Stimulated activated CD4-positive, alpha-beta T cell treated with anti-CD3 and anti-CD28 coated beads, Interleukin-12 subunit alpha, Interleukin-12 subunit beta, amount 100 ng/mL, for 24 hours (primary cell): ENCODE results near the gene MESD.

ENCODE experiments used
- DNase-seq, 2 experiments: peaks; one replicate each; pipeline ENCODE4 v3.0.0-alpha.2; 2020; ENCODE audit warnings: low read depth in 2 of 2

The MESD gene

DNA sequence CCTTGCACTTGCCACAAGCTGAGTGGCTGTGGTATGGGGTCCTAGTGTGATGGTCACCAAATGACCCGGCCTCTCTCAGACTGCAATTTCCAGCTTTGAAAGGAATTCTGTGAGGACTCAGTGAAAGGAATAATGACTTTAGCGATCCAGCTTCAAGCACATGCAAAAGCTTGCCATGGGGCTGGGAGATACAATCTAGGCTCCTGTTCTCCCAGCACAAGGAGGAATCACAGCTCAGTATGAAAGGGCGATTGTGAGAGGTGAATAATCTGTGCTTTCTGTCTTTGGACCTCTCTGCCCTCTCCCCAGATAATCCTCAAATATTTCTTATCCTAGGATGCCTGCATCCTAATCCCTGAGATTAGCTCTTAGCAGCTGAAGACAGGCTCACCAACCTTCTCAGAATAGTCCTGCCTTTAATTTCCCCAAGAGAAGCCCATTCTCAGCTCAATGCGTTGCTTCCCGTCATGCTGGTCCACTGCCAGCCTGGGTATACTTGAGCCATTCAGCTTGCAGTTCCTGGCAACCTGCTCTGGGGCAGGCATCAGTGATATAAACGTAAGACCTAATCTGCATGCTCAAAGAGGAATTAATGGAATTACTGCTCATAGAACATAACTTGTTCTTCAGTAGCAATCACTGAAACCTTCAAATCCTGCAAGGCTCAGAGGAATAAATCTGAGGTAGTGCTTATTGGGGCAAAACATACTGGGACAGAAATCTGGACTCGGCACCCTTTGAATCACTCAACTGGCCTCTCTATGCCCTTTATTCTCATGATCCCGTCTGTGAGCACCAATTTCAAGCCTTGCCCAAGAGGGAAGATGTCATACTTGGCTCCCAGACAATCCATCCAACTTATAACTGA, 26.2 kb upstream of the MESD start:
- no peak for DNase-seq

GRCh38 chr15:81014446-81015093, 25.0 kb upstream of the MESD start:
- no peak for DNase-seq

DNA sequence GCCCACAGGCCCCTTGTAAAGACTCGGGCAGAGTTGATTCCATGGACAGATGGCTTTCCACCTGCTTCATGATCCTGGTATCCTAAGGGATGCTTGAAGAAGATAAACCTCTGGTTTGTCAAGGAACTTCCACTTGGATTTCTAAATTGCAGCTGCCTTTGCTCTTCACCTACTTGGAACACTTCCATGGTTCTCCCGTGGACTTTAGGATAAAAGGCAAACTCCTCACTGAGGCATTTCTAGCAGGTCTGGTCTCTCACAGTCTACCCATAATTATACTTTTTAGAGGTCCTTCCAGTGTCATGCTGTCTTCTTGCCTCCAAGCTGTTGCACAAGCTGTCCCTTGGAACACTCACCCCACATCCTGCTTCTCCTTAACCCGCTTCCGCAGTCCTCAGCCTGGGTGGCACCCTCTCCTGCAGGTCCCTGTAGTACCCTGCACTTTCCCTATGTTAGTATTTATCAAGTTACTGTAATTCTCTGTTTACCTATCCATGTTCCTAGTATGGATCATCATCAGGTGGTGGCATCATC, 23.8 kb upstream of the MESD start:
- DNase-seq, result no peak

- DNase-seq, result no peak
Measured at GRCh38 chr15:81012588-81012987, 23.0 kb upstream of the MESD start.

DNA sequence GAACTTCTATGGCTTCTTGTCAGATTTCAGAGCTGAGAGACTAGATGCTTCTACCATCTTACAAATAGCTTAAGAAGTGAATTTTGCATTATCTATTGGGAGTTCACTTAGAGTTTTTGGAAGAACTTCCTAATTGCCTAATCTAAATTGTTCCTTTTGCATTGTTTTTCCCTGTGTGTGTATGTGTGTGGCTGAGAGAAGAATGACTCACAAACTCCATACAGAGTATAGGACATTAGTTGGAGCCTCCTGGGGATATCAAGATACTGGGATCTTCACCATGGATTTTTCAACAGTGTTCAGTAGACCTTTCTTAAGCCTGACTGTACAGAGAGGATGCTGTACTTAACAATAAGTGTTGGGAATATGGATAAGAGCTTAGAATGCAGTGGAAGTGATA, 22.0 kb upstream of the MESD start:
- DNase-seq, result no peak

DNA sequence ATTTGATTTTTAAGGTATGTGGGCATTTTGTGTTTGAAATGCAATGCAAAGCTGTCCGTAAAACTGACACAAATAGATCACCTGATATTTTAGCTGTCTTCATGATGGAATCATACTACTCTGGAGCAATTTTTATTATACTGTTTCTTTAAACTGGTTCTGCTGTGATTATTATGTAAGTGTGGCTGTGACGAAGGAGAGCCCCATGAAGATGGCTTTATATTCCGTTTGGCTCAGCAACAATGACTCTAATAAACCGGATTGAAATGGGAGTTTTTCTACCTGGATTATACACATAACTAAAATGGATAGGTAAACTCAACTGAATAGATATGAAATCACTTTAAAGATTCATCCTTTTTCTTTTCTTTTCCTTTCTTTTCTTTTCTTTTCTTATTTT, 20.5 kb upstream of the MESD start:
- no peak for DNase-seq

DNA sequence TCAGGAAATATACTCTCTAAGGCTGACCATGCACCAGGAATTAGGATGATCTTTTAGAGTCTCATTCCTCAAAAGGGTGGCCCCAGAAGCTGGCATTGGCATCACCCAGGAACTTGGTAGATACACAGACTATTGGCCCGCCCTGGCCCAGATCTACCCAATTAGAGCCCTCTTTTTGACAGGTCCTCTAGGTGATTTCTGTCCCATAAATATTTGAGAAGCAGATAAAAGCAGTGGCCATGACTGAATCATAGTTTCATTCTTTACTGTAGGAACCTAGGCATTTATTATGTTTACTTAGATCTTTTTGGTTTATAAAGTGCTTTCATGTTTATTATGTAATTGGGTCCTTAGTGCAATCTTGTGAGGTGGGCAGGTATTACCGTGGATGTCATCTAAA, 18.7 kb upstream of the MESD start:
- no peak for DNase-seq

DNA sequence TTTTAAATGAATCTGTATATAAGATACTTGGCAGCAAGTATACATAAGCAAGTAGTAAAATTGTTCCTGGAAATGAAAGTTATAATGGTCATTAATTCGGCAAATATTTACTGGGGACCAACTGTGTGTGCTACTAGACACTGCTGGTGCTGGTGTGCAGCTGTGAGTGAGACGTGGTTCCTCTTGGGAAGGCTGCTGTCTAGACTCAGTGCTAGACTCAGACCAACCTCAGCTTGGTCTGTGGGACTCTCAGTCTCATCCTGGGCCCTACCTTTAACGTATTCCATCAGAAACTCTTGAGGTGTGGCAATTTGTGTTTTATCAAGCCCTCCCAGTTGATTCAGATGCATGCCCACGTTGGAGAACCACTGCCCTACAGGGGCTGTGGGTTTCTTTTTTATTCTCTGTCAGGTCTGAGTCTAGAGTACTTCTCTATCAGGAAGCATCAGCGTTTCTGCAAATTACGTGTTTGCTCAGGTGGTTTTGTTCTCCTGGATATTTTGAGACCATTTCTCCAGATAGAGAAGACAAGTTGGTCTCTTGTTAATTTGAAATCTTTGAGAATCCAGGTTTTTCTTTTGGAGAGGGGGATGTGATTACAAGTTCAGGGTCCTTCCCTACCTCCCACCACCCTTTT, 17.9 kb upstream of the MESD start:
- DNase-seq, result no peak

- no peak for DNase-seq
Measured at GRCh38 chr15:81006124-81006523, 16.5 kb upstream of the MESD start.

- DNase-seq, result no peak
Measured at GRCh38 chr15:81003097-81003350, 13.4 kb upstream of the MESD start.

- no peak for DNase-seq
Measured at GRCh38 chr15:81002331-81003096, 12.9 kb upstream of the MESD start.

GRCh38 chr15:81002009-81002330, 12.4 kb upstream of the MESD start:
- no peak for DNase-seq

DNA sequence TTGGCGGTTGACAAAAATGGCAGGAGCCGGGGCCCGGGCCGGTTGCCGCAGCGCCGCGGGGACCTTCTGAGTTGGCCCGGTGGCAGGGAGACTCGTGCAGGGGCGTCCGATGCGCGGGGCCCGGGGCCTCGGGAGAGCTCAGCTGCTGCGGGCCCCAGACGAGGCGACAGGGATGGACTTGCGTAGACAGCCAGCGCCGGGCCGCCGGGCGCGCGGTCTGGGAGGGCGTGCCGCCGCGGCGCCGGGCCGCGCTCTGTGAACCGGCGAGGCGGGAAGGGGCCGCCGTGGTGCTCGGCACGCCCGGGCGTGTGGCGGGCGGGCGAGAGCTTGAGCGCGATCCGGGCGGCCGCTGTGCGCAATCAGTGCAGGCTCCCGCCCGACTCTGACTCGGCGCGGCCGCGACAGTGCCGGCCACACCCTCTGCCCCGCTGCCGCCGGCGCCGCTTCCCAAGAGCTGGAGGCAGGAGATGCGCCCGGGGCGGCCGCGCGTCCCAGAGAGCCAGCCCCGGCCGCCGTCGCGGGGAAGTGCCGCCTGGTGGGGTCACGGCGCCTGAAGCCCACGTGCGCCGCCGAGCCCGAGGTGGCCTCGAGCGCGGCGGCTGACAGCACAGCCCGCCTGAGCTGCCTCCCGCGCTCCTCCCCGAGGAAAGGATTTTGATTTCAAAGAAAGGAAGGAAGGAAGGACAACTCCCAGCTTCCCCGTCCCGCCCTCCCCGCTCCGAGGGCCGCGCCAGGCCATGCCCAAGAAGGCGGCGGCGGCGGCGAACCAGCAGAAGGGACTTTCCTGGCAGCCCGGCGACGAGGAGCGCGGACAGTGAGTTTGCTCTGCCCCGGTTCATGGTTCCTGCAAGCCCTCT, 11.8 kb upstream of the MESD start:
- DNase-seq, result no peak

DNA sequence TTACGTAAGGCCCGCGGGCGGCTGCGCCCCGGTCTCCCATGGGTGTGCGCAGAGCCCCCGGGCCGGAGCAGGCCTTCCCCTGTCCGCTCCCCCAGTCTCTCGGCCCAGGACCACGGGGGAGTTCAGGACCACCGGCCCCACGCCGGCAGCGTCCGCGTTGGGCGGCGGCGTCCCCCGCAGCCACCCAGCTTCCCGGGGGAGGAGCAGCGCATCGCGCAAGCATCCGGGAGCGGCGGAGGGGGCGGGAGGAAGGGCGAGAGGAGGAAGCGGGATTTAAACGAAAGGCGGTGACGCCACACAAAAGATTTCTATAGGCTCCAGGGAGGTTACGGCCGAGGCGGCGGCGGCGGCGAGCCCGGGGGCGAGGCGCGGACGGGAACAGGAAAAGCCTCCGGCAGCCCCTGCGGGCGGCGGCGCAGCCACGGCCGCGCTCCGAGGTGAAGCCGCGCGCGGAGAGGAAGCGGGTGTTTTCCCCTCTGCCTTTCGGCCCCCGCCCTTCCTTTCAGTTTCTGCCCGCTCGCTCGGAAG, 11.1 kb upstream of the MESD start, which contains the start of gene TLNRD1:
Gene TLNRD1, plus strand, starts transcription at position 300 of the 528 bp plus-strand sequence. CDS start 1,349 bp downstream, outside the sequence.
- peak; percentile 68 to 84 for DNase-seq

GRCh38 chr15:81000144-81000623, 10.6 kb upstream of the MESD start:
- DNase-seq, result no peak

GRCh38 chr15:80999623-81000036, 10.0 kb upstream of the MESD start:
- DNase-seq, result peak; percentile 27 to 60

- DNase-seq, result no peak
Measured at GRCh38 chr15:80998251-80998650, 8.6 kb upstream of the MESD start.

GRCh38 chr15:80997692-80998091, 8.1 kb upstream of the MESD start:
- no peak for DNase-seq

GRCh38 chr15:80996247-80996646, 6.6 kb upstream of the MESD start:
- no peak for DNase-seq

DNA sequence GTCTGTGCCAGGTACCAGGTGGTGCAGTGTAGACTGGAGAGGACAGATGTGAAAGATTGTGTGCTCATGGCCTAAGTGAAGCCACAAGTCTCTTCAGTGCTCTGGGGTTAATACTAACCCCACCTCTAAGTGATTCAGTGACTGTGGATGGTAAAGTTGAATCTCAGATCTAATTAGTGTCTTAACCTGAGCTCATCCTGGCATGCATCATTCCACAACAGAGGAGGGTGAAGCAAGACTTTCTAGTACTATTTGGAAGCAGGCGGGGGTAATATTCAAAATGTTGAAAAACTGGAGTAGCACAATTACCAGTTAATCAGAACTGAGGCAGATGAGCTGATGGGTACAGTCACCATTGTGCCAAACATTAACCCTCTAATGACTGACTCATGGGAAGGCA, 2.8 kb upstream of the MESD start:
- no peak for DNase-seq

- no peak for DNase-seq
Measured at GRCh38 chr15:80992006-80992405, 2.4 kb upstream of the MESD start.
